ENCODE measurements around the gene TPD52L1. TPM values are rescaled to one million over a fixed set of nuclear protein-coding genes. Genes with fewer than 3 reads are reported as not detected.
"Not testable (repeated sequence)": the region's sequence is repeated elsewhere in the genome, so short reads cannot be mapped to it uniquely, and the experiment has no call there.

TPD52L1 gene
- total and polyA plus RNA-seq, 9 donors: 31.9 to 71.0 (median 41.7) TPM

- Histone ChIP-seq H3K9me3 (replicated peaks; ENCODE audit: control insufficient read depth, low read depth, low read length) (no peaks in the 10 kb centered on the region), H3K36me3 (ENCODE audit: control insufficient read depth, insufficient read depth, low read length) (no peaks in the 10 kb centered on the region), H3K4me1 (ENCODE audit: control insufficient read depth, insufficient read depth, low read length) (peaks cover 9% of the 10 kb centered on the region), H3K4me3 (ENCODE audit: low read length) (peak overlapping the region; percentile 63), H3K27me3 (ENCODE audit: control insufficient read depth, insufficient read depth, low read length) (peaks cover 6% of the 10 kb centered on the region), H3K27ac (ENCODE audit: low read length) (peak overlapping the region; percentile 67)
- 53% methylated on average over 6 of the region's 14 CpGs for WGBS (ENCODE audit: insufficient coverage)
- no peak for DNase-seq
These were observed 1.2 kb downstream of the TPD52L1 start for GRCh38 chr6:125154761-125155135.

- no peak for DNase-seq
- Histone ChIP-seq H3K27ac (ENCODE audit: low read length) (no peak overlapping the region), H3K4me3 (ENCODE audit: low read length) (no peak overlapping the region), H3K4me1 (ENCODE audit: control insufficient read depth, insufficient read depth, low read length) (peaks cover 9% of the 10 kb centered on the region), H3K36me3 (ENCODE audit: control insufficient read depth, insufficient read depth, low read length) (no peaks in the 10 kb centered on the region), H3K9me3 (replicated peaks; ENCODE audit: control insufficient read depth, low read depth, low read length) (no peaks in the 10 kb centered on the region), H3K27me3 (ENCODE audit: control insufficient read depth, insufficient read depth, low read length) (peaks cover 6% of the 10 kb centered on the region)
- WGBS (ENCODE audit: insufficient coverage): no CpG with 5 or more reads among the region's 2 CpGs
These were observed 1.8 kb downstream of the TPD52L1 start for GRCh38 chr6:125155344-125155743.

GRCh38 chr6:125156496-125156895 is 2.9 kb downstream of the TPD52L1 start:
- peaks cover 6% of the 10 kb centered on the region for H3K27me3 ChIP-seq (ENCODE audit: control insufficient read depth, insufficient read depth, low read length)
- no peak for DNase-seq
- no peaks in the 10 kb centered on the region for H3K36me3 ChIP-seq (ENCODE audit: control insufficient read depth, insufficient read depth, low read length)
- no peak overlapping the region for H3K27ac ChIP-seq (ENCODE audit: low read length)
- no peaks in the 10 kb centered on the region for H3K9me3 ChIP-seq (replicated peaks; ENCODE audit: control insufficient read depth, low read depth, low read length)
- no CpG with 5 or more reads among the region's 4 CpGs for WGBS (ENCODE audit: insufficient coverage)
- H3K4me1 ChIP-seq (ENCODE audit: control insufficient read depth, insufficient read depth, low read length): peaks cover 9% of the 10 kb centered on the region
- H3K4me3 ChIP-seq (ENCODE audit: low read length): no peak overlapping the region

GRCh38 chr6:125157280-125157679 is 3.7 kb downstream of the TPD52L1 start:
- H3K36me3 ChIP-seq (ENCODE audit: control insufficient read depth, insufficient read depth, low read length): no peaks in the 10 kb centered on the region
- no peak for DNase-seq
- peaks cover 9% of the 10 kb centered on the region for H3K4me1 ChIP-seq (ENCODE audit: control insufficient read depth, insufficient read depth, low read length)
- H3K4me3 ChIP-seq (ENCODE audit: low read length): no peak overlapping the region
- H3K9me3 ChIP-seq (replicated peaks; ENCODE audit: control insufficient read depth, low read depth, low read length): no peaks in the 10 kb centered on the region
- WGBS (ENCODE audit: insufficient coverage): no CpG with 5 or more reads among the region's 3 CpGs
- H3K27ac ChIP-seq (ENCODE audit: low read length): no peak overlapping the region
- H3K27me3 ChIP-seq (ENCODE audit: control insufficient read depth, insufficient read depth, low read length): peaks cover 6% of the 10 kb centered on the region

GRCh38 chr6:125157725-125158124 is 4.2 kb downstream of the TPD52L1 start:
- Histone ChIP-seq H3K36me3 (ENCODE audit: control insufficient read depth, insufficient read depth, low read length) (no peaks in the 10 kb centered on the region), H3K4me3 (ENCODE audit: low read length) (no peak overlapping the region), H3K27me3 (ENCODE audit: control insufficient read depth, insufficient read depth, low read length) (peaks cover 6% of the 10 kb centered on the region), H3K27ac (ENCODE audit: low read length) (no peak overlapping the region), H3K9me3 (replicated peaks; ENCODE audit: control insufficient read depth, low read depth, low read length) (no peaks in the 10 kb centered on the region), H3K4me1 (ENCODE audit: control insufficient read depth, insufficient read depth, low read length) (peaks cover 9% of the 10 kb centered on the region)
- 75% methylated on average over 8 of the region's 9 CpGs for WGBS (ENCODE audit: insufficient coverage)
- no peak for DNase-seq

- H3K36me3 ChIP-seq (ENCODE audit: control insufficient read depth, insufficient read depth, low read length); H3K27me3 ChIP-seq (ENCODE audit: control insufficient read depth, insufficient read depth, low read length); H3K4me3 ChIP-seq (ENCODE audit: low read length); H3K9me3 ChIP-seq (replicated peaks; ENCODE audit: control insufficient read depth, low read depth, low read length); H3K4me1 ChIP-seq (ENCODE audit: control insufficient read depth, insufficient read depth, low read length); H3K27ac ChIP-seq (ENCODE audit: low read length); DNase-seq: not testable (repeated sequence)
- 100% methylated on average over 1 of the region's 4 CpGs for WGBS (ENCODE audit: insufficient coverage)
These were observed 9.8 kb downstream of the TPD52L1 start for GRCh38 chr6:125163339-125163738.

- no peak for DNase-seq
- Histone ChIP-seq H3K9me3 (replicated peaks; ENCODE audit: control insufficient read depth, low read depth, low read length) (no peaks in the 10 kb centered on the region), H3K27ac (ENCODE audit: low read length) (no peak overlapping the region), H3K4me1 (ENCODE audit: control insufficient read depth, insufficient read depth, low read length) (no peaks in the 10 kb centered on the region), H3K27me3 (ENCODE audit: control insufficient read depth, insufficient read depth, low read length) (no peaks in the 10 kb centered on the region), H3K4me3 (ENCODE audit: low read length) (no peak overlapping the region), H3K36me3 (ENCODE audit: control insufficient read depth, insufficient read depth, low read length) (no peaks in the 10 kb centered on the region)
- WGBS (ENCODE audit: insufficient coverage): no CpG with 5 or more reads among the region's 1 CpG
These were observed 10.2 kb downstream of the TPD52L1 start for GRCh38 chr6:125163811-125164210.

- Histone ChIP-seq H3K27me3 (ENCODE audit: control insufficient read depth, insufficient read depth, low read length) (no peaks in the 10 kb centered on the region), H3K4me1 (ENCODE audit: control insufficient read depth, insufficient read depth, low read length) (no peaks in the 10 kb centered on the region), H3K4me3 (ENCODE audit: low read length) (no peak overlapping the region), H3K36me3 (ENCODE audit: control insufficient read depth, insufficient read depth, low read length) (no peaks in the 10 kb centered on the region), H3K9me3 (replicated peaks; ENCODE audit: control insufficient read depth, low read depth, low read length) (no peaks in the 10 kb centered on the region), H3K27ac (ENCODE audit: low read length) (no peak overlapping the region)
- DNase-seq: no peak
- WGBS (ENCODE audit: insufficient coverage): 61% methylated on average over 2 of the region's 4 CpGs
These were observed 11.1 kb downstream of the TPD52L1 start for GRCh38 chr6:125164696-125165095.

DNA sequence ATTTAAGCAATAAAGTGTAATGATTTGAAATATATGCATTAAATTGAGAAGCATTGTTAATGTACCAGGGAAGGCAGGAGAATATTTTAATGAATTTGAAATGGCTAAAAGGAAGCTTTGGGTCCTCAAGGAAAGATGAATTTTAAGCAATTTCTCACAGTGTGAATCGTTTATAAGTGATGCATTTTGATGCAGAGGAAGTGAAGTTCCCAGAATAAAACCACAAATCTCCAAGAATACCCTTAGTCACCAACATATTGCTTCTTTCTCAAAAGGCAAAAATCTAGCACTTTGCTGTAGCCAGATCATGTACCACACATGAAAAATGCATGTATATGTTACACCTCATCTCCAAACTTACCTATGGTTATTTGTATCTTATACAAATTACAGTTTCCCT is 11.7 kb downstream of the TPD52L1 start:
- no peak for DNase-seq
- Histone ChIP-seq H3K4me3 (ENCODE audit: low read length) (no peak overlapping the region), H3K9me3 (replicated peaks; ENCODE audit: control insufficient read depth, low read depth, low read length) (no peaks in the 10 kb centered on the region), H3K36me3 (ENCODE audit: control insufficient read depth, insufficient read depth, low read length) (no peaks in the 10 kb centered on the region), H3K27me3 (ENCODE audit: control insufficient read depth, insufficient read depth, low read length) (no peaks in the 10 kb centered on the region), H3K4me1 (ENCODE audit: control insufficient read depth, insufficient read depth, low read length) (no peaks in the 10 kb centered on the region), H3K27ac (ENCODE audit: low read length) (no peak overlapping the region)
- WGBS (ENCODE audit: insufficient coverage): no CpG with 5 or more reads among the region's 1 CpG

- Histone ChIP-seq H3K9me3 (replicated peaks; ENCODE audit: control insufficient read depth, low read depth, low read length) (no peaks in the 10 kb centered on the region), H3K4me1 (ENCODE audit: control insufficient read depth, insufficient read depth, low read length) (no peaks in the 10 kb centered on the region), H3K4me3 (ENCODE audit: low read length) (no peak overlapping the region), H3K36me3 (ENCODE audit: control insufficient read depth, insufficient read depth, low read length) (no peaks in the 10 kb centered on the region), H3K27ac (ENCODE audit: low read length) (no peak overlapping the region), H3K27me3 (ENCODE audit: control insufficient read depth, insufficient read depth, low read length) (no peaks in the 10 kb centered on the region)
- no peak for DNase-seq
- no CpG with 5 or more reads among the region's 4 CpGs for WGBS (ENCODE audit: insufficient coverage)
These were observed 12.2 kb downstream of the TPD52L1 start for GRCh38 chr6:125165776-125166175.

GRCh38 chr6:125166711-125167110 is 13.1 kb downstream of the TPD52L1 start:
- no peak overlapping the region for H3K4me3 ChIP-seq (ENCODE audit: low read length)
- H3K27ac ChIP-seq (ENCODE audit: low read length): no peak overlapping the region
- DNase-seq: no peak
- no CpG with 5 or more reads among the region's 3 CpGs for WGBS (ENCODE audit: insufficient coverage)
- no peaks in the 10 kb centered on the region for H3K9me3 ChIP-seq (replicated peaks; ENCODE audit: control insufficient read depth, low read depth, low read length)
- H3K4me1 ChIP-seq (ENCODE audit: control insufficient read depth, insufficient read depth, low read length): no peaks in the 10 kb centered on the region
- no peaks in the 10 kb centered on the region for H3K27me3 ChIP-seq (ENCODE audit: control insufficient read depth, insufficient read depth, low read length)
- H3K36me3 ChIP-seq (ENCODE audit: control insufficient read depth, insufficient read depth, low read length): no peaks in the 10 kb centered on the region
